Measurements from ENCODE around the gene STK39.

The STK39 gene

GRCh38 chr2:168216351-168217005 lies 30.9 kb downstream of the STK39 start:
- Histone ChIP-seq H3K9me3 (ENCODE audit: insufficient read depth, low read length) (no peaks in the 10 kb centered on the region), H3K27me3 (ENCODE audit: insufficient read depth, insufficient read length) (no peaks in the 10 kb centered on the region), H3K4me3 (ENCODE audit: insufficient read length, low read depth) (no peak overlapping the region), H3K9ac (ENCODE audit: insufficient read length, low read depth) (no peak overlapping the region), H3K36me3 (ENCODE audit: insufficient read depth, insufficient read length, low read length) (no peaks in the 10 kb centered on the region), H3K4me1 (ENCODE audit: insufficient read depth, insufficient read length) (no peaks in the 10 kb centered on the region)
- DNase-seq (ENCODE audit: low read depth, low spot score), result no peak
- TF ChIP-seq ZNF274 (IDR thresholded peaks at IDR 0.05; ENCODE audit: low read depth, low read length) (no peak), YY1 (IDR thresholded peaks at IDR 0.05; ENCODE audit: insufficient read depth, insufficient read length) (no peak), SUZ12 (IDR thresholded peaks at IDR 0.05; ENCODE audit: extremely low read depth, insufficient read depth, insufficient read length) (no peak)

- Histone ChIP-seq H3K4me3 (ENCODE audit: insufficient read length, low read depth) (no peak overlapping the region), H3K9ac (ENCODE audit: insufficient read length, low read depth) (no peak overlapping the region), H3K4me1 (ENCODE audit: insufficient read depth, insufficient read length) (no peaks in the 10 kb centered on the region), H3K9me3 (ENCODE audit: insufficient read depth, low read length) (no peaks in the 10 kb centered on the region), H3K27me3 (ENCODE audit: insufficient read depth, insufficient read length) (no peaks in the 10 kb centered on the region), H3K36me3 (ENCODE audit: insufficient read depth, insufficient read length, low read length) (no peaks in the 10 kb centered on the region)
- DNase-seq (ENCODE audit: low read depth, low spot score), result no peak
- TF ChIP-seq ZNF274 (IDR thresholded peaks at IDR 0.05; ENCODE audit: low read depth, low read length) (no peak), SUZ12 (IDR thresholded peaks at IDR 0.05; ENCODE audit: extremely low read depth, insufficient read depth, insufficient read length) (no peak), YY1 (IDR thresholded peaks at IDR 0.05; ENCODE audit: insufficient read depth, insufficient read length) (no peak)
Measured at GRCh38 chr2:168215813-168216212, 31.6 kb downstream of the STK39 start.

- Histone ChIP-seq H3K9me3 (ENCODE audit: insufficient read depth, low read length) (no peaks in the 10 kb centered on the region), H3K4me3 (ENCODE audit: insufficient read length, low read depth) (no peak overlapping the region), H3K27me3 (ENCODE audit: insufficient read depth, insufficient read length) (no peaks in the 10 kb centered on the region), H3K4me1 (ENCODE audit: insufficient read depth, insufficient read length) (no peaks in the 10 kb centered on the region), H3K36me3 (ENCODE audit: insufficient read depth, insufficient read length, low read length) (no peaks in the 10 kb centered on the region), H3K9ac (ENCODE audit: insufficient read length, low read depth) (no peak overlapping the region)
- TF ChIP-seq ZNF274 (IDR thresholded peaks at IDR 0.05; ENCODE audit: low read depth, low read length) (no peak), YY1 (IDR thresholded peaks at IDR 0.05; ENCODE audit: insufficient read depth, insufficient read length) (no peak), SUZ12 (IDR thresholded peaks at IDR 0.05; ENCODE audit: extremely low read depth, insufficient read depth, insufficient read length) (no peak)
- DNase-seq (ENCODE audit: low read depth, low spot score), result no peak
Measured at GRCh38 chr2:168212866-168213265, 34.5 kb downstream of the STK39 start.

DNA sequence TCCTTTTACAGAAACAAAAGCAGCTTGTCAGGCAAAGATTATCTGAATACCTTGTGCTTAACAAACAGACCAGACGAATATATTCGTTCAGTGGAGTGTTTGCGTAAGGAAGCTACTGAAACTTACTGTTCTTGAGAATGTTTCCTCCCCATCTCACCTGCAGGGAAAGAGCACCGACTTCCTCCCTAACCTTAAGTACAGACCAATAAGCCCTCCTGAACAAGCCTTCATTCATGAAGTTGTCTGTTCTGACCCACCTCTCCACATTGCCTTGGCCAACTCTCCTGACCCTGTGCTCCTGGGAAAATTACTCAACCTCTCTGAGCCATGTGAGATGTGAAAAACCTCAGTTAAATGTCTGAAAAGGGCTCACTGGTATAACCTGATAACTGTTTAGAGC lies 35.2 kb downstream of the STK39 start:
- Histone ChIP-seq H3K4me1 (ENCODE audit: insufficient read depth, insufficient read length) (no peaks in the 10 kb centered on the region), H3K4me3 (ENCODE audit: insufficient read length, low read depth) (no peak overlapping the region), H3K27me3 (ENCODE audit: insufficient read depth, insufficient read length) (no peaks in the 10 kb centered on the region), H3K9ac (ENCODE audit: insufficient read length, low read depth) (no peak overlapping the region), H3K36me3 (ENCODE audit: insufficient read depth, insufficient read length, low read length) (no peaks in the 10 kb centered on the region), H3K9me3 (ENCODE audit: insufficient read depth, low read length) (no peaks in the 10 kb centered on the region)
- TF ChIP-seq YY1 (IDR thresholded peaks at IDR 0.05; ENCODE audit: insufficient read depth, insufficient read length), result no peak
- no peak for TF ChIP-seq ZNF274 (IDR thresholded peaks at IDR 0.05; ENCODE audit: low read depth, low read length)
- TF ChIP-seq SUZ12 (IDR thresholded peaks at IDR 0.05; ENCODE audit: extremely low read depth, insufficient read depth, insufficient read length), result no peak
- no peak for DNase-seq (ENCODE audit: low read depth, low spot score)

DNA sequence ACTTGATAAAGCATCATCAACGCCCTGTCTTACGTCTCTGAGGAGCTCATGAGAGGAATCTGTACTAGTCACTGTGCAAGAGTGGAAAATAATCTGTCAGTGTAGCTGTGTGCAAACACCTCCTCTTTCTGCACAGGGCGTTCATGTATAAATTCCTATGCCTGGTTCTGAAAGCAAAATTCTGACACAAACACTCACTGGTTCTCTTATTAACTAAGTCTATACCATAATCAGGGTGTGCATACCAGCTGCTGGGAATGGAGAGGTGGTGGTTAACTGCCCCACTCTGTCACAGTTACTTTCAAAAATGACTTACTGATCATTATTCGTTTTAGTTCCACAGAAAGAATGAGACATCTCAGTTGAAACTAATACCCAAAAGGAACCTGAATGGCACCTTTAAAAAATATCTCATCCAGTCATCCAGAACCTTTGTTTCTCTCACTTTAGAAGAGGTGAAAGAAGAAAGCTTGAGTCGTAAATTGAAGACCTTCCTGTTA lies 35.7 kb downstream of the STK39 start:
- H3K4me1 ChIP-seq (ENCODE audit: insufficient read depth, insufficient read length), result no peaks in the 10 kb centered on the region
- DNase-seq (ENCODE audit: low read depth, low spot score), result no peak
- H3K4me3 ChIP-seq (ENCODE audit: insufficient read length, low read depth), result no peak overlapping the region
- H3K36me3 ChIP-seq (ENCODE audit: insufficient read depth, insufficient read length, low read length), result no peaks in the 10 kb centered on the region
- H3K9ac ChIP-seq (ENCODE audit: insufficient read length, low read depth), result no peak overlapping the region
- TF ChIP-seq YY1 (IDR thresholded peaks at IDR 0.05; ENCODE audit: insufficient read depth, insufficient read length) (no peak), SUZ12 (IDR thresholded peaks at IDR 0.05; ENCODE audit: extremely low read depth, insufficient read depth, insufficient read length) (no peak), ZNF274 (IDR thresholded peaks at IDR 0.05; ENCODE audit: low read depth, low read length) (no peak)
- no peaks in the 10 kb centered on the region for H3K9me3 ChIP-seq (ENCODE audit: insufficient read depth, low read length)
- no peaks in the 10 kb centered on the region for H3K27me3 ChIP-seq (ENCODE audit: insufficient read depth, insufficient read length)

DNA sequence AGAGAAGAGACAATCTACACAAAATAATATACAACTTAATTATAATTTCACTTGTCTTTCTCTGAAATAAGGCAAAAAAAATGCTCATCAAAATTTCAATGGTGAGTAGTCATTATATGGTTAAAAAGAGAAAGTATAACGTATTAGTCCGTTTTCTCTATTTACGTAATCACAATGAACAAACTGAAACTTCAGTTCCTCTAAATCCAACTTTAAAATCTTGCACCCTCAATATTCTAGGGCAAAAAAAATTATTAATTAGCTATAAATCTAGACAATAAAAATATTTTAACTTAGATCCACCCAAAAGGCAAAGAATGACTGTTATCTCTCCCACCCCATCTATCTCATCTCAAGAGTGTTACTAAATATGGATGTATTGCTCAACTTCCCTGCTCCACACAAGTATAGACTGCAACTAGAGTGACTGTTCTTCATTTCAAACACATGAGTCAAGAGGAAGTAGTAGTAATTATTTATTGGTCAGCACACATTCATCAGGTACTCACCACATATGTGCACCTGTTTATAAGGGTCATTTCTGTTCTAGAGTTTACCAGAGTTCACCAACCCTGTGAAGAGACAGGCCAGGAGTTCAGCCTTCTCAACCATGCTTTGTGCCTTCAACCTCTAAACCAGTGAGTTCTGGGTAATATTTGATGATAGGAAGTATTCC lies 36.4 kb downstream of the STK39 start:
- no peak overlapping the region for H3K4me3 ChIP-seq (ENCODE audit: insufficient read length, low read depth)

DNA sequence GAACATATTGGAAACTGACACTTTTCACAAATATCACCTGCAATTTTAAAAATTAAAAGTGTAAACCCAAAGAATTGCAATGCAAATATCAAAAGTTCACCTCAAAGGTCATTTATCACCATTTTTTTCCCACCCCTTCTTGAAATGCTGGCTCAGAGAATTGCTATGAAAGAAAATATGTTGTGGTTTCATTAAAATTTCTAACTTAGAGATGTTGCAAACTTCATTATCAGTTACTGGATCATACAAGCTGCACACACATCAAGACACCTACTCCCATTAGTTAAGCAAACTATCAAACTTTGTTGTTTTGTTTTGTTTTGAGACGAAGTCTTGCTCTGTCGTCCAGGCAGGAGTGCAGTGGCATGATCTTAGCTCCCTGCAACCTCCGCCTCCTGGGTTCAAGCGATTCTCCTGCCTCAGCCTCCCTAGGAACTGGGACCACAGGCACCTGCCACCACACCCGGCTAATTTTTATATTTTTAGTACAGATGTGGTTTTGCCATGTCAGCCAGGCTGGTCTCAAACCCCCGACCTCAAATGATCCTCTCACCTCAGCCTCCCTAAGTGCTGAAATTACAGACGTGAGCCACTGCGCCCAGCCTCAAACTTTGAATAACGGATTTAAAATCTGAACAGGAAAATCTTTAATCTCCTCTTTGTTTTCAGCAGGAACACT lies 37.0 kb downstream of the STK39 start:
- no peaks in the 10 kb centered on the region for H3K9me3 ChIP-seq (ENCODE audit: insufficient read depth, low read length)
- no peak for DNase-seq (ENCODE audit: low read depth, low spot score)
- TF ChIP-seq YY1 (IDR thresholded peaks at IDR 0.05; ENCODE audit: insufficient read depth, insufficient read length) (no peak), ZNF274 (IDR thresholded peaks at IDR 0.05; ENCODE audit: low read depth, low read length) (no peak), SUZ12 (IDR thresholded peaks at IDR 0.05; ENCODE audit: extremely low read depth, insufficient read depth, insufficient read length) (no peak)
- H3K4me3 ChIP-seq (ENCODE audit: insufficient read length, low read depth), result no peak overlapping the region
- H3K9ac ChIP-seq (ENCODE audit: insufficient read length, low read depth), result no peak overlapping the region
- no peaks in the 10 kb centered on the region for H3K4me1 ChIP-seq (ENCODE audit: insufficient read depth, insufficient read length)
- H3K36me3 ChIP-seq (ENCODE audit: insufficient read depth, insufficient read length, low read length), result no peaks in the 10 kb centered on the region
- H3K27me3 ChIP-seq (ENCODE audit: insufficient read depth, insufficient read length), result no peaks in the 10 kb centered on the region

More for the DNA sequence above, 36.4 kb downstream of the STK39 start:
- Histone ChIP-seq H3K27me3 (ENCODE audit: insufficient read depth, insufficient read length) (no peaks in the 10 kb centered on the region), H3K36me3 (ENCODE audit: insufficient read depth, insufficient read length, low read length) (no peaks in the 10 kb centered on the region), H3K9ac (ENCODE audit: insufficient read length, low read depth) (no peak overlapping the region), H3K9me3 (ENCODE audit: insufficient read depth, low read length) (no peaks in the 10 kb centered on the region), H3K4me1 (ENCODE audit: insufficient read depth, insufficient read length) (no peaks in the 10 kb centered on the region)
- DNase-seq (ENCODE audit: low read depth, low spot score), result no peak
- TF ChIP-seq ZNF274 (IDR thresholded peaks at IDR 0.05; ENCODE audit: low read depth, low read length) (no peak), SUZ12 (IDR thresholded peaks at IDR 0.05; ENCODE audit: extremely low read depth, insufficient read depth, insufficient read length) (no peak), YY1 (IDR thresholded peaks at IDR 0.05; ENCODE audit: insufficient read depth, insufficient read length) (no peak)
